ENCODE measurements around the gene PLA2G5. TPM values are rescaled to one million over a fixed set of nuclear protein-coding genes. Genes with fewer than 3 reads are reported as not detected.

PLA2G5 gene
- total RNA-seq, 3 donors from 2014 or later, result 0.78 to 16.2 (median 0.94) TPM

GRCh38 chr1:20120796-20121195, 50.8 kb downstream of the PLA2G5 start:
- ATAC-seq (no peak), DNase-seq (no peak)
- Histone ChIP-seq H3K9me3 (no peaks in the 10 kb centered on the region), H3K4me1 (ENCODE audit: low read depth) (peaks cover 4% of the 10 kb centered on the region), H3K4me3 (no peak overlapping the region), H3K36me3 (ENCODE audit: low read depth) (no peaks in the 10 kb centered on the region)
- intact Hi-C loops (cut with DNase I, micrococcal nuclease), result no loop called here
- no peak for TF ChIP-seq CTCF (IDR thresholded peaks at IDR 0.05)

GRCh38 chr1:20123722-20124455, 53.9 kb downstream of the PLA2G5 start:
- Histone ChIP-seq H3K4me1 (ENCODE audit: low read depth) (peaks cover 4% of the 10 kb centered on the region), H3K4me3 (no peak overlapping the region), H3K9me3 (no peaks in the 10 kb centered on the region), H3K36me3 (ENCODE audit: low read depth) (no peaks in the 10 kb centered on the region)
- intact Hi-C loops (cut with DNase I, micrococcal nuclease), result no loop called here
- no peak for TF ChIP-seq CTCF (IDR thresholded peaks at IDR 0.05)
- no peak for DNase-seq
- peak; percentile 58 for ATAC-seq

- intact Hi-C loops (cut with DNase I, micrococcal nuclease), result no loop called here
- no peaks in the 10 kb centered on the region for H3K9me3 ChIP-seq
- H3K4me1 ChIP-seq (ENCODE audit: low read depth), result peaks cover 4% of the 10 kb centered on the region
- DNase-seq (peak in 1 of 3 donors; percentile 61), ATAC-seq (peak; percentile 91)
- no peak overlapping the region for H3K4me3 ChIP-seq
- H3K36me3 ChIP-seq (ENCODE audit: low read depth), result no peaks in the 10 kb centered on the region
- no peak for TF ChIP-seq CTCF (IDR thresholded peaks at IDR 0.05)
Observed at GRCh38 chr1:20124456-20125057, 54.6 kb downstream of the PLA2G5 start.

- H3K4me3 ChIP-seq, result no peak overlapping the region
- ATAC-seq (no peak), DNase-seq (no peak)
- no peaks in the 10 kb centered on the region for H3K36me3 ChIP-seq (ENCODE audit: low read depth)
- no peak for TF ChIP-seq CTCF (IDR thresholded peaks at IDR 0.05)
- peaks cover 4% of the 10 kb centered on the region for H3K4me1 ChIP-seq (ENCODE audit: low read depth)
- H3K9me3 ChIP-seq, result no peaks in the 10 kb centered on the region
- intact Hi-C loops (cut with DNase I, micrococcal nuclease), result no loop called here
Observed at GRCh38 chr1:20125100-20125499, 55.1 kb downstream of the PLA2G5 start.

GRCh38 chr1:20126041-20126805, 56.2 kb downstream of the PLA2G5 start:
- DNase-seq (no peak), ATAC-seq (no peak)
- intact Hi-C loops (cut with DNase I, micrococcal nuclease), result no loop called here
- no peak for TF ChIP-seq CTCF (IDR thresholded peaks at IDR 0.05)
- no peaks in the 10 kb centered on the region for H3K36me3 ChIP-seq (ENCODE audit: low read depth)
- peaks cover 4% of the 10 kb centered on the region for H3K4me1 ChIP-seq (ENCODE audit: low read depth)
- H3K4me3 ChIP-seq, result no peak overlapping the region
- H3K9me3 ChIP-seq, result no peaks in the 10 kb centered on the region
